ENCODE measurements around the gene CUTC. TPM values are rescaled to one million over a fixed set of nuclear protein-coding genes. Genes with fewer than 3 reads are reported as not detected.
"Not testable (repeated sequence)": the region's sequence is repeated elsewhere in the genome, so short reads cannot be mapped to it uniquely, and the experiment has no call there.

Gene CUTC
- total RNA-seq, 2 experiments from 2014 or later = 25.6 to 28.2 TPM

DNA sequence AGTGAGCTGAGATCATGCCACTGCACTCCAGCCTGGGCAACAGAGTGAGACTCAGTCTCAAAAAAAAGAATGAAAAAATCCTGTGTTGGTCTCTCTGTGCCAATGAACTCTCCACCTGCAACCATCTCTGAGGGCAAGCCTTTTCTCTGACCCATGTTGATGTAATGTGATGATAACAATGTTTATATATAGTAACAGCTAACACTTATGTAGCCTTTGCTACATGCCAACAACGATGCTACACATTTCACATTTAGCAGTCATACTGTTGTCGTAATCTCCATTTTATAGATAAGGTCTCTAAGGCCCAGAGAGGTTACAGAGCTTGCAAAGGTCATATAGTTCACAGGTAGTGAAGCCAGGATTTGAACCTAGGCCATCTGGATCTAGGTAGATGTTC is 11.6 kb upstream of the CUTC start:
- H3K4me1 Mint-ChIP-seq = no peaks in the 10 kb centered on the region
- H3K4me3 Mint-ChIP-seq = no peak overlapping the region
- H3K27me3 Mint-ChIP-seq = no peaks in the 10 kb centered on the region
- POLR2A ChIA-PET = interaction anchor here (1.5 kb wide), 1 partner anchor 10 kb away, joined by 4 read pairs; no protein-coding TSS in a partner anchor
- no peak for DNase-seq
- no peaks in the 10 kb centered on the region for H3K9me3 Mint-ChIP-seq
- H3K27ac Mint-ChIP-seq = no peak overlapping the region
- peaks cover 66% of the 10 kb centered on the region for H3K36me3 Mint-ChIP-seq (ENCODE audit: low read depth)
- CTCF ChIA-PET = interaction anchor here (2.7 kb wide), 1 partner anchor 9 kb away, joined by 8 read pairs; no protein-coding TSS in a partner anchor

DNA sequence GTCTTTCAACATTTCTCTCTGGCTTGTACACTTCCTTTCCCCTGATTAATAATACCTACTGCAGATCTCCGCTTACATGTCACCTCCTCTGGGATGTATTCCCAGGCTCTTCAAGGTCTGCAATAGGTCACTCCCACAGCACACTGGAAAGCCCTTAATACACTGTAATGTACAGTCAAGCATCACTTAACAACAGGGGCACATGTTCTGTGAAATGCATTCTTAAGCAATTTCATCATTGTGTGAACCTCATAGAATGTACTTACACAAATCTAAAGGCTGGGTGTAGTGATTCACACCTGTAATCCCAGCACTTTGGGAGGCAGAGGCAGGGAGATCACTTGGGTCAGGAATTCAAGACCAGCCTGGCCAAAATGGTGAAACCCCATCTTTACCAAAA is 2.0 kb upstream of the CUTC start:
- H3K36me3 Mint-ChIP-seq (ENCODE audit: low read depth) = peaks cover 39% of the 10 kb centered on the region
- H3K27ac Mint-ChIP-seq = no peak overlapping the region
- CTCF ChIA-PET = no interaction called here
- no peak overlapping the region for H3K4me3 Mint-ChIP-seq
- POLR2A ChIA-PET = interaction anchor here (1.5 to 3.4 kb wide), 3 partner anchors 9 to 70 kb away, joined by 4 to 24 read pairs (median 18); partner anchors contain the start of gene ENTPD7
- H3K9me3 Mint-ChIP-seq = no peaks in the 10 kb centered on the region
- no peak for DNase-seq
- peaks cover 30% of the 10 kb centered on the region for H3K4me1 Mint-ChIP-seq
- H3K27me3 Mint-ChIP-seq = no peaks in the 10 kb centered on the region

DNA sequence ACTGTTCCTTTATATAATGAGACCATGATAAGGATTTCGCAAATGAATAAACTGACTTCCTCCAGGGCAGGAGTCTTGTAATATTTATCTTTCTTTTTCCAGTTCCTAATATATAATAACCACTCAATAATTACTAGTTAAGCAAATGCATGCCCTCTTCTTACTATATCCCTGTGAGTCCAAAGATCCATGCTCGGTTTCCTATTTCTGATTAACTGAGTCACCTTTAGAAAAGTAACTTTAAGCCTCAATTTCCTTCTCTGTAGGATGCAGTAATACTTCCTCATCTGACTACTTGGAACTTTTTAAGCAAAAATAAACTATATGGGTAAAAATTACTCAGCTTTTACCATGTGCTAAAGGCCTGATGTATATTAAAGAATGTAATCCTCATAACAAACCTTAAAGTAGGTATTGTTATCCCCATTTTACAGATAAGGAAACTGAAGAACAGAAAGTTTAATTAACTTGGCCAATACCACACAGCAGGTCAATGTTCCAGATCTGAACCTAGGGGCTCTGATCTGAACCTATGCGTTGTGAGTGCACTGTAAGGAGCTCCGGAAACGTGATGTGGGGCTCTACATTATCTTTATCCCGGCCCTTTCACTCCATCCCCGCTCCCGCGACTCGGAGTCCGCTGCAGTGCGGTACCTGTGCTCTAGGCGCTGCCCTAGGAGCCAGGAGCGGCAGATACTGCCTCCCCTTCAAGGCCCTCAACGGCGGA is 565 bp upstream of the CUTC start:
- Mint-ChIP-seq H3K4me3 (peak overlapping the region; percentile 100), H3K36me3 (ENCODE audit: low read depth) (peaks cover 36% of the 10 kb centered on the region), H3K9me3 (no peaks in the 10 kb centered on the region), H3K4me1 (peaks cover 36% of the 10 kb centered on the region), H3K27ac (peak overlapping the region; percentile 100), H3K27me3 (no peaks in the 10 kb centered on the region)
- POLR2A ChIA-PET = interaction anchor here (1.0 to 3.4 kb wide), 15 partner anchors 9 to 804 kb away, joined by 3 to 38 read pairs (median 5); partner anchors contain the start of genes DNMBP, ENTPD7, HIF1AN and SLC25A28
- DNase-seq = no peak
- CTCF ChIA-PET = interaction anchor here (0.8 to 2.3 kb wide), 9 partner anchors 10 to 278 kb away, joined by 3 to 15 read pairs (median 7); partner anchors contain the start of genes DNMBP and ENTPD7

GRCh38 chr10:99733366-99733765 is 1.3 kb downstream of the CUTC start:
- no peaks in the 10 kb centered on the region for H3K27me3 Mint-ChIP-seq
- DNase-seq = no peak
- H3K4me1 Mint-ChIP-seq = peaks cover 38% of the 10 kb centered on the region
- no peaks in the 10 kb centered on the region for H3K9me3 Mint-ChIP-seq
- ChIA-PET CTCF (interaction anchor here (1.7 to 2.3 kb wide), 8 partner anchors 9 to 276 kb away, joined by 3 to 15 read pairs (median 7); partner anchors contain the start of genes DNMBP and ENTPD7), POLR2A (interaction anchor here (1.4 to 3.4 kb wide), 4 partner anchors 74 to 312 kb away, joined by 3 to 24 read pairs (median 10); partner anchors contain the start of gene ENTPD7)
- H3K27ac Mint-ChIP-seq = no peak overlapping the region
- H3K36me3 Mint-ChIP-seq (ENCODE audit: low read depth) = peaks cover 47% of the 10 kb centered on the region
- H3K4me3 Mint-ChIP-seq = peak overlapping the region; percentile 53

- H3K9me3 Mint-ChIP-seq, H3K27ac Mint-ChIP-seq, H3K27me3 Mint-ChIP-seq, H3K4me3 Mint-ChIP-seq, POLR2A ChIA-PET, DNase-seq: not testable (repeated sequence)
- Mint-ChIP-seq H3K4me1 (peaks cover 36% of the 10 kb centered on the region), H3K36me3 (ENCODE audit: low read depth) (peaks cover 50% of the 10 kb centered on the region)
- CTCF ChIA-PET = interaction anchor here (2.0 kb wide), 1 partner anchor 112 kb away, joined by 7 read pairs; no protein-coding TSS in a partner anchor
Measured at GRCh38 chr10:99734111-99734510, 2.1 kb downstream of the CUTC start.

DNA sequence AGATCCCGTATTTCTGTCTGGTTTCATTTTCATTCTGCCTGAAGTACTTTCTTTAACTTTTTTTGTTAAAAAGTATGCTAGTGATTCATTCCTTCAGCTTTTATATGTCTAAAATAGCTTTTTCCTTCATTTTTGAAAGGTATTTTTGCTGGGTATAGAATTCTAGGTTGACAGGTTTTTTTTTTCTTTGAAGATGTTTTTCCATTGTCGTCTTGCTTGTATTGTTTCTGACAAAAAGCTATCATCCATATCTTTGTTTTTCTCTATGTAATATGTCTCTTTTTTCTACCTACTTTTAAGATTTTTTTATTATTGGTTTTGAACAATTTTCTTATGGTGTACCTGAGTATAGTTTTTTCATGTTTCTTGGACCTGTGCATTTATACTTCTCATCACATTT is 8.2 kb downstream of the CUTC start:
- H3K36me3 Mint-ChIP-seq (ENCODE audit: low read depth) = peaks cover 84% of the 10 kb centered on the region
- H3K4me3 Mint-ChIP-seq = no peak overlapping the region
- ChIA-PET POLR2A (interaction anchor here (1.8 to 3.1 kb wide), 2 partner anchors 9 to 12 kb away, joined by 4 to 18 read pairs; partner anchors contain the start of genes COX15 and CUTC), CTCF (no interaction called here)
- no peak overlapping the region for H3K27ac Mint-ChIP-seq
- H3K27me3 Mint-ChIP-seq = no peaks in the 10 kb centered on the region
- no peak for DNase-seq
- peaks cover 16% of the 10 kb centered on the region for H3K9me3 Mint-ChIP-seq
- H3K4me1 Mint-ChIP-seq = peaks cover 12% of the 10 kb centered on the region

DNA sequence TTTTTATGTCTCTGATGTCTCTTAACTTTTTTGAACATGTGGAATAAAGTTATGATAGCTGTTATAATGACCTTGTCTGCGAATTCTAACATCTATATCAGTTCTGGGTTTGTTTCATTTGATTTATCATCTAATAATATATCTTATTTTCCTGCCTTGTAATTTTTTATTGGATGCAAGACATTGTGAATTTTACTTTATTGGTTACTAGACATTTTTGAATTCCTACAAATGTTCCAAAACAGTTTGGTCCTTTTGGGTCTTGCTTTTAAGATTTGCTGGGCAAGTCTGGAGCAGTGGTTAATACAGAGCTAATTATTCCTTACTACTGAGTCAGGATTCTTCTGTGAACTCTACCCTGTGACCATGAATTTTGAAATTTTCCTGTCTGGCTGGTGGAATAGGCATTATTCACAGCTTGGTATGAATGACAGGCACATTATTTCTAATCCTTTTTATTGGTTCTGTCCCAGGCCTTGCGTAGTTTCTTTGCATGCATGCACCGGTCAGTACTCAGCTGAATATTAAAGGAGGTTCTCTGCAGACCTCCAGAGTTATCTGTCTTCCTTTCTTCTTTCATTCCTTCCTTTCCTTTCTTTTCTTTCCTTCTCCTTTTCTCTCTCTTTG is 9.0 kb downstream of the CUTC start:
- Mint-ChIP-seq H3K36me3 (ENCODE audit: low read depth) (peaks cover 81% of the 10 kb centered on the region), H3K9me3 (peaks cover 16% of the 10 kb centered on the region), H3K4me1 (peaks cover 8% of the 10 kb centered on the region), H3K27ac (no peak overlapping the region), H3K4me3 (no peak overlapping the region), H3K27me3 (no peaks in the 10 kb centered on the region)
- POLR2A ChIA-PET = interaction anchor here (0.6 to 3.1 kb wide), 4 partner anchors 10 to 120 kb away, joined by 3 to 18 read pairs (median 4); partner anchors contain the start of genes COX15 and CUTC
- no peak for DNase-seq
- CTCF ChIA-PET = interaction anchor here (3.1 kb wide), 1 partner anchor 8 kb away, joined by 15 read pairs; the partner anchor contains the start of genes COX15 and CUTC

GRCh38 chr10:99742254-99742653 is 10.2 kb downstream of the CUTC start:
- POLR2A ChIA-PET = interaction anchor here (1.8 to 3.1 kb wide), 2 partner anchors 10 to 11 kb away, joined by 4 to 18 read pairs; partner anchors contain the start of genes COX15 and CUTC
- H3K9me3 Mint-ChIP-seq = peaks cover 16% of the 10 kb centered on the region
- DNase-seq = no peak
- no peaks in the 10 kb centered on the region for H3K27me3 Mint-ChIP-seq
- H3K36me3 Mint-ChIP-seq (ENCODE audit: low read depth) = peaks cover 73% of the 10 kb centered on the region
- peaks cover 7% of the 10 kb centered on the region for H3K4me1 Mint-ChIP-seq
- no peak overlapping the region for H3K27ac Mint-ChIP-seq
- no peak overlapping the region for H3K4me3 Mint-ChIP-seq
- CTCF ChIA-PET = interaction anchor here (3.1 kb wide), 1 partner anchor 10 kb away, joined by 15 read pairs; the partner anchor contains the start of genes COX15 and CUTC

- H3K27me3 Mint-ChIP-seq = no peaks in the 10 kb centered on the region
- H3K9me3 Mint-ChIP-seq = peaks cover 16% of the 10 kb centered on the region
- peaks cover 6% of the 10 kb centered on the region for H3K4me1 Mint-ChIP-seq
- DNase-seq = no peak
- CTCF ChIA-PET = interaction anchor here (1.2 to 3.1 kb wide), 2 partner anchors 10 to 303 kb away, joined by 3 to 15 read pairs; partner anchors contain the start of genes COX15 and CUTC
- peaks cover 69% of the 10 kb centered on the region for H3K36me3 Mint-ChIP-seq (ENCODE audit: low read depth)
- no peak overlapping the region for H3K27ac Mint-ChIP-seq
- H3K4me3 Mint-ChIP-seq = no peak overlapping the region
- POLR2A ChIA-PET = interaction anchor here (1.8 kb wide), 1 partner anchor 10 kb away, joined by 5 read pairs; the partner anchor contains the start of gene CUTC
Measured at GRCh38 chr10:99742701-99743100, 10.7 kb downstream of the CUTC start.

DNA sequence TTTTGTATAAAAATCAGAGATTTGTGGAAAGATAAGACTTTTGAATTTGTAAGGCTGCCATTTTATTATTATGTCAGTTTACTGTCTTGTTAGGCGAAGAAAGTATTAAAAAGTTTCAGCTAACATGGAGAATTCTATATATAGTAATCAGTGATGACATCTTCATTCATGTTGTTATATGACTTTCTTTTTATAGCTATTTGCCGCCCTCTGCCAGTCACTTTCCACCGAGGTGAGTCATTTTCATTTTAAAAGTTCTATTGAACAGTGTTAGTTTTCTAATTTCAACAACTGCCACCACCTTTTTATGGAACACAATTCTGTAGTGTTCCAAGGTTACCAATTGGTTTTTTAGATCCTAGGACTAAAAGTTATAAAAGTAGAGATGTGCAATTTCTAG is 11.8 kb downstream of the CUTC start:
- Mint-ChIP-seq H3K4me3 (no peak overlapping the region), H3K4me1 (peaks cover 6% of the 10 kb centered on the region), H3K27me3 (no peaks in the 10 kb centered on the region), H3K27ac (no peak overlapping the region), H3K9me3 (peaks cover 16% of the 10 kb centered on the region), H3K36me3 (ENCODE audit: low read depth) (peaks cover 65% of the 10 kb centered on the region)
- POLR2A ChIA-PET = interaction anchor here (1.8 kb wide), 1 partner anchor 11 kb away, joined by 5 read pairs; the partner anchor contains the start of gene CUTC
- DNase-seq = no peak
- CTCF ChIA-PET = interaction anchor here (1.2 to 3.1 kb wide), 2 partner anchors 11 to 302 kb away, joined by 3 to 15 read pairs; partner anchors contain the start of genes COX15 and CUTC

GRCh38 chr10:99746166-99746565 is 14.1 kb downstream of the CUTC start:
- DNase-seq, H3K9me3 Mint-ChIP-seq, POLR2A ChIA-PET, H3K4me3 Mint-ChIP-seq, H3K4me1 Mint-ChIP-seq, H3K27ac Mint-ChIP-seq, CTCF ChIA-PET, H3K27me3 Mint-ChIP-seq: not testable (repeated sequence)
- H3K36me3 Mint-ChIP-seq (ENCODE audit: low read depth) = peaks cover 52% of the 10 kb centered on the region

GRCh38 chr10:99748823-99749451 is 16.9 kb downstream of the CUTC start:
- Mint-ChIP-seq H3K9me3 (no peaks in the 10 kb centered on the region), H3K27me3 (no peaks in the 10 kb centered on the region), H3K4me1 (no peaks in the 10 kb centered on the region), H3K36me3 (ENCODE audit: low read depth) (peaks cover 37% of the 10 kb centered on the region), H3K4me3 (no peak overlapping the region), H3K27ac (no peak overlapping the region)
- ChIA-PET CTCF (interaction anchor here (1.0 kb wide), 1 partner anchor 17 kb away, joined by 3 read pairs; no protein-coding TSS in a partner anchor), POLR2A (no interaction called here)
- DNase-seq = no peak

Data from activated CD4-positive, alpha-beta memory T cell treated with anti-CD3 and anti-CD28 coated beads, Interleukin-2, amount 10 ng/mL, durations not matched to agents 7 days and 5 days (primary cell).